GM18858 (cell line): ENCODE measurements around the gene UPF1.

Experiments used
- ATAC-seq: cut with Tn5 transposase; IDR thresholded peaks from one replicate; pipeline ENCODE4 v1.9.1; 2021; ENCODE audit not compliant: unreplicated experiment

Gene UPF1

GRCh38 chr19:18869781-18870530 is 38.2 kb downstream of the UPF1 start:
- no peak for ATAC-seq

- no peak for ATAC-seq
Measured at GRCh38 chr19:18870531-18871172, 38.9 kb downstream of the UPF1 start.

- ATAC-seq, result no peak
Measured at GRCh38 chr19:18871543-18871942, 39.8 kb downstream of the UPF1 start.

GRCh38 chr19:18875726-18876125 is 44.0 kb downstream of the UPF1 start:
- no peak for ATAC-seq

GRCh38 chr19:18876865-18877264 is 45.1 kb downstream of the UPF1 start:
- ATAC-seq, result no peak

GRCh38 chr19:18878058-18878797 is 46.5 kb downstream of the UPF1 start:
- ATAC-seq, result no peak

- no peak for ATAC-seq
Measured at GRCh38 chr19:18878858-18879578, 47.3 kb downstream of the UPF1 start.

- ATAC-seq, result no peak
Measured at GRCh38 chr19:18879579-18880373, 48.0 kb downstream of the UPF1 start.

GRCh38 chr19:18881491-18881890 is 49.7 kb downstream of the UPF1 start:
- no peak for ATAC-seq

GRCh38 chr19:18883526-18884304 is 52.0 kb downstream of the UPF1 start:
- no peak for ATAC-seq

- ATAC-seq, result no peak
Measured at GRCh38 chr19:18886972-18887371, 55.2 kb downstream of the UPF1 start.

GRCh38 chr19:18889949-18890745 is 58.4 kb downstream of the UPF1 start:
- no peak for ATAC-seq

GRCh38 chr19:18893587-18894253 is 62.0 kb downstream of the UPF1 start:
- no peak for ATAC-seq

GRCh38 chr19:18894254-18895037 is 62.7 kb downstream of the UPF1 start:
- no peak for ATAC-seq

- ATAC-seq, result no peak
Measured at GRCh38 chr19:18895038-18895823, 63.5 kb downstream of the UPF1 start.

GRCh38 chr19:18895824-18896341 is 64.1 kb downstream of the UPF1 start, which contains the start of gene CERS1:
TSS of gene CERS1 (minus strand) at chr19:18896158. CDS start at chr19:18896072, 86 bp downstream.
- no peak for ATAC-seq
